Lower leg skin (tissue), 3 donors: ENCODE data around the gene TMEM17.

Experiments
- CTCF ChIP-seq, 3 donors: fragments of 450-650 bp; IDR thresholded peaks; one replicate each; pipeline ENCODE4 v1.5.1; 2016; ENCODE audit warnings: antibody characterized with exemption in 3 of 3, mild to moderate bottlenecking in 3 of 3, moderate library complexity in 2 of 3
- POLR2A ChIP-seq, 2 donors: fragments of 450-650 bp; IDR thresholded peaks; one replicate each; pipeline ENCODE4 v1.6.1; 2016 to 2017; ENCODE audit warnings: antibody characterized with exemption in 2 of 2, mild to moderate bottlenecking in 1 of 2, moderate library complexity in 1 of 2

GRCh38 chr2:62471404-62471803, 34.6 kb downstream of the TMEM17 start:
- TF ChIP-seq CTCF (IDR thresholded peaks at IDR 0.05) = no peak
- TF ChIP-seq POLR2A (IDR thresholded peaks at IDR 0.05) = no peak
